T-helper 9 cell (primary cell): Measurements from ENCODE around the gene TPP2.
A peak's percentile ranks its signal among the peaks of the same experiment; 100 is the strongest.

ENCODE experiments used
- DNase-seq: peaks from one replicate; pipeline ENCODE4 v3.0.0-alpha.2; 2020
- total RNA-seq, 2 donors: gene quantifications; one replicate each; lab custom pipeline; 2026; lab: John Stamatoyannopoulos, UW

Gene TPP2
- 271 to 312 reads per million in 2 donors for total RNA-seq

DNA sequence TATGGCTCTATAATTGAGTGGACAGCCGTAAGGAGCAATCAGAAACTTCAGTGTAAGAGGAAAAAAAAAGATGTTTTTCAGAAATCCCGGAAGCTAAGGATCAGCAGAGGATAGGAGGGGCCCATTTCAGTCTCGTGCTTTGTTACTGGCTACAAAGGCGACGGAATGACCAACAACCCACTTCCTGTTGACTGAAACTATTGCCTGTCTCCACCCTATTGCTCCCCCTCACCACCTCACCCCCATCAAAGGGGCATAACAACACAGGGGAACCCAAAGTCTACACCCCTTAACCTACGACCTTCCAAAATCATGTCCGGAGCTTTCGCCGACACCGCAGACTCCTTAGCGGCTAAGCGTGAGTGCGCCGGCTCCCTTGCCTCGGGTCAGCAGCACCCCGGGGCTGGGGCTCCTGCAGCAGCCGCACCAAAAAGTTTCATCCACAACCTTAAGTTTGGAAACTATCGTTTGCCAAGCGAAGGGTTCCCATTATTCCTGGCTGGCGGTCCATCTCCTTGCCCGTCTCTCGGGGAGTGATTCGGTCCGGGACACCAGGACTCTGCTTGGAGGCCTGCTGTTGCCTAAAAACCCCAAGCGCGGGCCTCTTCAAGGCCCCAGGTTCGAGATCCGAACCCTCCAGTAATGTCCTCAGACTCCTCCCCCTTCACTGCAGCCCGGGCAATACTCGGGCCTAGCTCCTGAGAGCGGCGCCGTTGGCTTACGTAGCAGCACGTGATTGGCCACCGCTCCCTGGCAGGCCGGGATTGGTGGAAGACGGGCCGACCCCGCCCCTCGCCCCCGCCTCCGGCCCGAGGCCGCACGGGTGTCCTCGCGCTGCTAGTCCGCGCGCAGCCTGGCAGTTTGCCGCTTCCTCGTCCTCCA is at the start of gene TPP2:
TPP2 (plus strand) TSS at position 840 of the 882 bp plus-strand sequence. CDS start 53 bp downstream, outside the sequence.
- peak; percentile 98 for DNase-seq

DNA sequence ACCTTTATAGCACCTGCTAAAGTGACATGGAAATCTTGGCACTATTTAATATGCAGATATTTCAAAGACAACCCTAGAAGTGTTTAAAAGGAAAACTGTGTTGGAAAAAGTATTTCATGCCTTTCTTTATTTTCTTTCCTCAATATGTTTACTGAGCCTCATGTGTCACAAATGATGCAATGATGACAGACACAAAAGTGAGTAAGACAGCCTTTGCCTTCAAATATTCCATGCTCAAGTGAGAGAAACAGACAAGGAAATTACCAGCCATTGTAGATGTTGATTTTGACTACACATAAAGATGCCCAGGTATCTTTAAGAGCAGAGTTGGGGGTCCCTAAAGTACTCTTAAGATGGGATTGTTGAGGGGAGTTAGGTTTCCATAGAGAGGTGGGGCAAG is 48.0 kb upstream of the TPP2 start:
- no peak for DNase-seq

DNA sequence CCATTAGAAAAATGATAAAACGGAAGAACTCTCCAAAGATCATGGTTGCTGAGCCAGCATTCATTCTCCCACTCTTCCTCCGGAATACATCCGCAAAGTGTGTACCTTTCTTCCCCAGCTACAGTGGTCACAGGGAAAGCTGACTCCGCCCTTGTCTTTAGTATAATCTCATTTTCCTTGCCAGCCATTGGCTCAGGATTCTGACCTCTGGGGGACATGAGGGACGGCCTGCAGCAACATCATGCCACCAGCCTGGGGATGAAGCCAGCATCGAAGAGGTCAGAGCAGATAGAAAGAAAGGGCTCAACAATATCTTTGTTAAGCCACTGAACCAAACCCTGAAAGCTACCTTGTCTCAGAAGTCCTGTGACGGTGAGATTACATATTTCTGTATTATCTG is 46.3 kb upstream of the TPP2 start:
- no peak for DNase-seq

DNA sequence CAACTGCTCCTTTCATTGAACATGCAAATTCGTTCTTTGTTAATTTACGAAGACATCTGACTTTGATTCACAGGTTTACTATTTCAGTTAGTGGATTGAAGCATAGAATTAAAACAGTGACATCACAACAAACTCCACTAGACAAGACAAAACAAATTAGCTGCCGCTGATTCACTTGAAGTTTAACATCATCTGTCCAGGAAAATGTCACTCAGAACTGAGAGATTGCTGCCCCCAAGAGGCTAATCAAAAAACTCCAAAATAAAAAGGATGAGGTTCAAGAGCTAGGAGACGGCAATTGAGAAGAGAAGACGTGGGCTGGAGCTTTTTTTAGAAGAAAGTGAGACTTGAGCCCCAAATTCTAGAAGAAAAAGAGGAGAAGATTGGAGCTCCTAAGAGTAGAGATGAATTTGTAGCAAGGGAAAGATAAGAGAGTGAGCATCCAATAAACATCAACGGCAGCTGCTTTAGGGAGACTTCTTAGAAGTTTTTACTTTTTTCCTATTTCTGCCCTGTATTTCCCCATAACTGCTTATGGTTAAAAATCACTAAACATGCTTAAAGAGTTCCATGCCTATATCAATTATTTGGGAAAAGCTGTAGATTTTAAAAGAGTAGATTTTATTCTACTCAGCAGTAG is 40.8 kb upstream of the TPP2 start:
- DNase-seq, result no peak

DNA sequence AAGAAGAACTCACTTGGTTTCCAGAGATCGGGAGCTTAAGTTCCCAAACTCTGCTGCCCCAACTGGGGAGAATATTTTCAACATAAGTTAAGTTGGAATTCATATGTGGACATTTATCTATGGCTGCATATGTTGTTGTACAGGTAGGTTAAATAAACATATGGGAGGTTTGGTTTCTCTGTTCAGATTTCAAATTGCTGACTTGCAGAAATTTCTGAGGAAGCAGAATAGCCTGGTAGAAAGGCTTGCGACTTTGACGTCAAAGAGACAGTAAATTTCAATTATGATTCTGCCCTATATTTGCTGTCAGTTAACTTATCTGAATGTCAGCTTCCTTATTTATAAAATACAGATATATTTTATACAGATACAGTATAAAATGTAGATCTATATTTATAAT is 40.0 kb upstream of the TPP2 start:
- DNase-seq, result no peak

DNA sequence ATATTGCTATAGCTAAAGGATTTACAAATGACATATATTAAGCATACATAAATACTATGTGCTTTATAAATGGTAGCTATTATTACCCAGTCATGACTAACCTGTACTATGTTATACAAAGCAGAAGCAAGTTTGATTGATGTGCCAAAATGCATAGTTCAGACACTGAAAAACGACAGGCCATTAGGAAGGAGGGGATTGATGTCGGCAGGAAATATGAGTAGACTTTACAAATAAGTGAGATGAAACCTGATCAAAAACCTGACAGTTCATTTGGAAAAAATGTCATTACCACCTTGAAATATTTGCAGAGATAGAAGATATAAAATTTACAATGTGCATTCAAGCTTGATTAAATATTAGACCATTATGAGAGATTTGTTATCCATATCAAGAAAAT is 38.8 kb upstream of the TPP2 start:
- no peak for DNase-seq

DNA sequence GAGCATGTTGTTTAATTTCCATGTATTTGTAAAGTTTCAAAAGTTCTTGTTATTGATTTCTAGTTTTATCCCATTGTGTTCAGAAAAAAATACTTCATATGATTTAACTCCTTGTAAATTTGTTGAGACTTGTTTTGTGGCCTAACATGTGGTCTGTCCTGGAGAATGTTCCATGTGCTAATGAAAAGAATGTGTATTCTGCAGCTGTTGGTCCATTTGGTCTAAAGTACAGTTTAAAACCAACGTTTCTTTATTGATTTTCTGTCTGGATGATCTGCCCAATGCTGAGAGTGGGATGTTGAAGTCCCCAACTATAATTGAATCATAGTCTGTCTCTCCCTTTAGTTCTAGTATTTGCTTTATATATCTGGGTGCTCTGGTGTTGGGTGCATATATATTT is 34.9 kb upstream of the TPP2 start:
- DNase-seq, result no peak

DNA sequence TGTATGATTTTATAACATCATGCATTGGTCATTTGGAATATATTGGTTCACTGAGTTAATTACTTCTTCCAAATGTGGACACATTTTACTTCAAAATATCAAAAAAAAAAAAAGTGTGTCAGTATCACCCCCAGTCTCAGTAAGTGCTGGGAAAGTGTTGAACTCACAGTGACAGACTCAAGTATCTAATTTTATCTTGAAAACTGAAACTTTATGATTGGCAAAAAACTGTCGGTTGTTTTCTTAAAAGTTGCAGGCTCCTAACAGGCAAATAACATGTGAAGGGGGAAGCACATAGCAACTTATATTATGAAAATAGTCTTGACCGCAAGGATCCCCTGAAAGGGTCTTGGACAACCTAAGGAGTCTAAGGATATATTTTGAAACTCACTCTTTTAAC is 33.5 kb upstream of the TPP2 start:
- DNase-seq, result no peak

DNA sequence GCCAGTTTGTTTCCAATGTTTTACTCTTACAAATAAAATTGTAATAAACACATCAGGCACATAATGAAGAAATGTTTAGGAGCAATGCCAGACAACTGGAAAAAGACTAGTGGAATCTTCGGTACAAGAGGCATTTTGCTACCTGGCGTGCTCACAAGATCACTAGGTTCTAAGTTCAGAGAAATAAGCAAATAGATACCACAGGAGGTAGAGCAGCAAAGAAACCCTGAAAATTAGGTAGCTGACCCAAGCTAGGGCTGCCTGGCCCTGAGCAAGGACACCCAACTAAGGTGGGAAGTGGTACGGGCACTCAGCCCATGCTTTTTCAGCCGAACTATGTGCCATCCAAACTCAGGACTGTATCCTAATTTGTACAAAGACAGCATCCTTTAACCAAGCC is 32.2 kb upstream of the TPP2 start:
- DNase-seq, result no peak

DNA sequence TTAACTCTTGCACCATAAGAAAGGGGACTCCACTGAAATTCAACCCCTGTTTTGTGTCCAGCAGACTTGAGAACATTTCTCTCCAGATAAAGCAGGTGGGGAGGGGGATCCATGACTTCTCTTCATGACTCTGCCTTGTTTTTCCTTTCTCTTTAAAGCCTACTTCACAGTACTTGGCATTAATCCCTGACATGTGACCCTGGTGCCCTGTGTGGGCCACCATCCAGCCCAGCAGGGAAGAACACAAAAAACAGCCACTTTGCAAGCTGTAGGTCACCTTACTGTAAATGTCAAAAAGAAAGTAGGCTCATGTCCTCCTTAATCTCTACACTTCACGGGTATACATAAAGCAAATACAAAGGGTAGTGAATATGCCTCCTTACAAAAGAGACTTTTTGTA is 30.3 kb upstream of the TPP2 start:
- DNase-seq, result no peak

DNA sequence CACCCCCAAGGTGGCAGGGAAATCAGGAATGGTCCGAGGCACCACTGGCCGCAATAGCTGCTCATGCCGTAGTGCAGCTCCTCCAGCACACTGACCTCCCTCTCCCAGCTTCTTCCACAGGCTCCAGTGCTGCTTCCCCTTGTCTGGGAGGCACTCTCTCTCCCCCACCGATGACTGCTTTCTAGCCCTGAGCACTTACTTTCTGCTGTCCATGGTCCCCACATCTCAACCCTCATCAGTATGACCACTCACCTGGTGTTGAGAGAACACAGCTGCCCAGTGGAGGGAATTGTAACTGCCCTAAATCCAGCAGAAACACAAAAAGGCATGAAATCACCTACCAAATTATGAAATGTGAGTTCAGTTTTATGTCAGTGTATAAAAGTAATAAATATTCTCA is 28.9 kb upstream of the TPP2 start:
- DNase-seq, result no peak

DNA sequence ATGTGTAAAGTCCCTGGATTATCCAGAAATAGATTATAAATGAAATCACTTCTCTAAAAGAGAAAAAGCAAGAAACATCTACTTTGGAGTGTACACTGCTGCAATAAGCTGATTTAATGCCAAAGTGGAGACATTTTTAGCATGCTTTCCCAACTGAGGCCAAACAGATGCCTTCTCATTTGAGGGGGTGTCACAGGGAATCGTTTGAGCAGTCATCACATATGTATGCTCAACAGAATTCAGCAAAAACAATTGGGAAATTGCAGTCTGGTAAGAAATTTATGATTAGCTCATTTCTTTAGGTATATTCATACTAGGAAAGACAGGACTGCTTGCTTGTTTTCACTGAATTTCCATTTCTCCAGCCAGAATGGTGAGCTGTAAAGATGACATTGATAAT is 27.3 kb upstream of the TPP2 start:
- no peak for DNase-seq

DNA sequence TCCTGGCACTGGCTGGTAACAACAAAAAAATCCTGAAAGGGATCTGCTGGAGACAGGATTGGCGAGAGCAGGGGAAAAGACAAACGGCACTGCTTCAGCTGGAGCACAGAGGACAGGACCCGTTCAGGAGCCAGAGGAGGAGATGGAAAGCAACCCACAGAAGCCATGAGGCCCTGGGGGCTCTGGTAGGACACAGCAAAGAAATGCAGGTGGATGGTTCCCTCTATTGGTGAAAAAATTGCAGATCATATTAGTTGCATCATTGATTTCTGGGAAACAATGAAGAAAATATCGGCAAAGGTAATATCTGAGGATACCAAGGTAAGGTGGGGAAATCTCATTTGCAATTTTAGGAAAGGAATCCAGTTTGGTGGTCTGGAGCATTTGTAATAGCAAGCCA is 25.7 kb upstream of the TPP2 start:
- no peak for DNase-seq

DNA sequence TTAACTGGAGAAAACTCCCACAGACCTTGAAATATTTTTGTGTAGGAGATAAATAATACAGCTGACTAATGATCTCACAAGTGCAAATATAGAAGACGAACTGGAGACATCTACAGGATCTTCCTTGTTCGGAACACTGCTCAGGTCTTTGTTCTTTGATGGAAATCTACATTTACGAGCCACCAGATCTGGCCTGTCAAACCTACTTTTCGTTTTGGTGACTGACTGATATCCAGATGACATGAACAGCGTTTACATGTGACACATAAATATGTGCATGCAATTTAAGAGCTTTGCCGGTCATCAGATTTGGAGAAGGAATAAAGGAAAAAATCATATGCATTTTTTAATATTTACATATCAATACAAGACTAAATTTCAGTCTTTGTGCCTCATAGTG is 24.5 kb upstream of the TPP2 start:
- DNase-seq, result no peak

DNA sequence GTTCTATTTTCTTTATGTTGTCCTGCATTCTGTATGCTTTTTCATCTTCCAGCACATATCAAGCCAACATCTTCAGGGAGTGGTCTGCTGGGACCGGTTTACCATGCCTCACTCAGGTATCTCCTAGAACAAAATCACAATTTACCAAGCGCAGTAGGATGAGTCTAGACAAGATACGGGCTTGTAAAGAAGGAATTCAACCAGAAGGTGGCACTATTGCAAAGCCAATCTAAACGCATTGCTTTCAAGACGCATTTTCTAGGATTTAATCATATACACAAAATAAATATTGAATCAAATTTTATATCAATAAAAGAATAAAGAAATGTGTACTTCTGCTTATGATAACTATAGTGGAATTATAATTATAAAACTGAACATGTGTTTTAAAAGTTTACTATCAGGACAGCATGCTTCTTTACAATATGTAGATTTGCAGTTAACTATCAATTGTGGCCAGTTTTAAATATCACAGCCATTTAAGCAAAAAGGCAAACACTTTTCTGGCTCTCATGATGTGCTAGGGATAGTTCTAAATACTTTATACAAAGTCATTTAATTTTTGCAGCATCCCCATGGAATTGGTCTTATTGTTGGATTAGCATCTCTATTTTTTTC is 16.1 kb upstream of the TPP2 start:
- DNase-seq, result peak; percentile 6

DNA sequence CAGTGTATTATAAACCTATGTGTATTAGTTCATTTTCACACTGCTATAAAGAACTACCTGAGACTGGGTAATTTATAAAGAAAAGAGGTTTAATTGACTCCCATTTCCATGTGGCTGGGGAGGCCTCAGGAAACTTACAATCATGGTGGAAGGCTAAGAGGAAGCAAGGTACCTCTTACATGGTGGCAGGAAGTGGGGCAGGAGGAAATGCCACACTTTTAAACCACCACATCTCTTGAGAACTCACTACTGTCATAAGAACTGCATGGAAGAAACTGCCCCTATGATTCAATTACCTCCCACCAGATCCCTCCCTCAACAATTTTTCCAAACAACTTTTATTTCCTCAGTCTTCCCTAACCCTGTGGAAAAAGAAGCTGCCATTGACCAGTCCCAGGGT is 14.5 kb upstream of the TPP2 start:
- no peak for DNase-seq

DNA sequence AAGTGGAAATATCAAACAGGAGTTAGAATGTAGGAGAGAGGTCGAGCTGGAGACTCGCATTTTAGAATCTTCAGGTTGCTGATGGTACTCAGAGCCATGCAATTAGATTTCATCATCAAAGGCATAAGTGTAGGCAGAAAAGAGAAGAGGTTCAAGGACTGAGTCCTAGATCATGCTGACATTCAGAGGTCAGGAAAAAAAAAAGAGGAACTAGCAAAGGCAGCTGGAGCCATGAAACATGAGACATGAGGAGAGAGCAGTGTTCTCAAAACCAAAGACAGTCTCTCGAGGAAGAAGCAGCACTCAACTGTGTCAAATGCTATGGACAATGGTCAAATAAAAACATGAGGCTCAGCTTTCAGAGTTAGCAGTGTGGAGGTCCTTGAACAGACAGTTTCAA is 12.4 kb upstream of the TPP2 start:
- DNase-seq, result no peak

DNA sequence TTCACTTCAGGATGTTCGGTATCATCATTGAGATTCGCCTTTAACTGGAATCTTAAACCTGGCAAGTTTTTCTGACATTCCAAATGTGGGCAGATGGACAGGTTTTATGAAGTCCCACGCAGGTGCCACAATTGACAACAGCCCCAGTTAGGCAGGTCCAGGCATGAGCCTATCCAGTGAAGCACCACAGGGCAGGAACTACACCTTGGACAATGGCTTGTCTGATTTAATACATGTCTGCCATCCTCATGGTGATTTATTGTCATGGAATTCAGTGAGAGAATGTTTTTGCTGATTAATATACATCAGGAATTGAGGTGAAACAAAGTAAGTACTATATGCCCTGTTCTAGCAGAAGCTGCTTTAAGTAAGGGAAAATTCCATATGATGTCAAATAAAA is 10.2 kb upstream of the TPP2 start:
- no peak for DNase-seq

DNA sequence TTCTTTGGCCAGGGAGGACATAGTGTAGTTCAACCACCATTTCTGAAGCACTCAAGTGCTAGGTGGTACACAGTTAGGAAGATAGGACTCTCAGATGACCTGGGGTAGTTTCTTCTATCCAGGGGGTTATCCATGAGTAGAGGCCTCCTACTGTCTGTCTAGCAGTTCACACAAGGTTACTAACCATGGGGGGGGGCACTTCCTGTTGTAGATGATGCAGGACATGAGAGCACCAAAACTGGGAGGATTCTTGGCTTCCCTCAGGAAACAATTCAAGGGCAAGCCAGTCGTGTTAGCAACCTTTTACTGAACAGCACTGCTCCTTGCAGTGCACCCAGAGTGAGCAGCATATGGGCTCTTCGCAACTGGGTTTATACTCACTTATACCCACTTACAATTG is 8.9 kb upstream of the TPP2 start:
- no peak for DNase-seq

DNA sequence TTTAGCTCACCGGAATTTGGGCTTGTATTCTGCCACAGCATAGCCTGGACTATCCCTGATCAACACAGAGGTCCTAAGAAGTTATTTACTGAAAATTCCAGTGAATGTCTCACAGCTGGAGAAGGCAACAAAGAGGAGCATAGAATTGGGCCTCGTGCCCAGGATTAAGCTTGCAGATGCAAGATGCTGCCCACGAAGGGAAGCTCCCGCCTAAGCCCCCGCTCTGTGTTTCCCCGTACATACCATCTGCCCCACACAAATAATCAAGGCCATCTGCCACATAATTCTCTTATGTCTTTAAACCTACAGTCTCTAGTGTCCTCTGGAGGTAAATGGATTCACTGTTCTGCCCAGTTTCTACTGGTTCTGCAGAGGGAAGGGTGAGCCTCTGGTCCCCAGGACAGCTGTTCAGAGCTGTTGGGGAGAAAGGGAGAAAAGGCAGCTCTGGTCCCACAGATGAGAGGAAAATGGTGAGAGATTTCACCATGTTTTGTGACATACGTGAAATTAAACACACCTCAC is 7.4 kb upstream of the TPP2 start:
- DNase-seq, result no peak

DNA sequence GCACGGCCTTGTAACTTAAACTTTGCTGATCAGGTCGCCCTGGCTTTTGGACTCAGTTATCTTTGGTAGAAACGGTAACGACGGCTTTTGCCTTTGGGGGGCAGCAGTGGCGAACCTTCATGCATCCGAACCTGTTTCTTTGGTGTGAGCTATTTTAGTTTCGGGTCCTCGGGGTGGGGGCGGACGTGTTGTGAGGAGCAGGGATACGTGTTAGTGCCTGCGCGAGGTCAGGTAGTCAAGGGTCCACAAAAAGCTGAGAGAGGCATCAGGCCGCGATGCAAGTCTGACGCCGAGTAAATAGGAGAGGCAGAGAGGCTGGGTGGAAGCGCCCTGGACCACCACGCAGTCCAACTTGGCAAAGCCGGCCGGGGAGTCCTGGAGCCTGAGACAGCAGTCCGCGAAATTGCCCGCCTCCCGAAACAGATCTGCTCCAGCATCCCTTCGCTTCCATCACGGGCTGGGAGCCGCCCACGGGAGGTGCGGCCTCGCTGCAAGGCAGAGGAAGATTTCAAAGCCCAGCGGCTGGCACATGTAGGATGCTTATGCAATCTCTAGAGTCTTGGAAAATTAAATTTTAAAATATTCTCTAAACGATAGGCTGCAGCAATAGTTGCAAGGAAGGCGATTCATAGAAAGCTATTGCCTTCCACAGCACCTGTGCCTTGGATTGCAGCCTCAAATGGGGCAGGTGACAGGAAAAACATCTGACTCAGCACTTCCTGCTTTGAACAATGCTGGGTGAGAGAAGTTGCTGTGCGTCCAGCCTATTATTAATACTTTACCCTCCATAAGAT is 4.6 kb upstream of the TPP2 start:
- DNase-seq, result peak; percentile 60

DNA sequence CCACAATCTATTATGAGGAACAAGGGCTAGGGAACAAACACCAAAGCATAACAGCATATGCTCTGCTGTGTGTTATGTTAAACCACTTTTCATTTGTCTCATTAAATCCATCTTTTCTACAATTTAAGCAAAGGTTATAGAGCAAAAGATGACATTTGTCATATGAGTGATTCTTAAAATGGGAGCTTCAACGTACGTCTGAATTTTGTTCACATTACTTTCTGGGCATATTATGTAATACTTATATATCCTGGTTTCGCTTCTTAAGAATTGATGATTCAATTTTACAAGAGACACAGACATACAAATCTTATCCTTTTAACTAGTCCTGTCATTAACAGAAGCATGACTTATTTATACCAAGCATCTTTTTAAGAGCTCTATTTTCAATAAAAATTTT is 3.3 kb upstream of the TPP2 start:
- no peak for DNase-seq
